ENCODE data around the gene ANKRD17.

Gene ANKRD17

GRCh38 chr4:73037057-73037456, 221.5 kb downstream of the ANKRD17 start:
- H3K27ac ChIP-seq (ENCODE audit: insufficient read depth, low read length, poor library complexity, severe bottlenecking): no peak overlapping the region
- DNase-seq: no peak
- no peaks in the 10 kb centered on the region for H3K4me1 ChIP-seq (ENCODE audit: control insufficient read depth, insufficient read depth, low read length, poor library complexity, severe bottlenecking)
- H3K9me3 ChIP-seq (ENCODE audit: control insufficient read depth, low read length): no peaks in the 10 kb centered on the region
- no peak overlapping the region for H3K4me3 ChIP-seq (ENCODE audit: insufficient read depth, low read depth, low read length, poor library complexity, severe bottlenecking)
- no peaks in the 10 kb centered on the region for H3K27me3 ChIP-seq (replicated peaks; ENCODE audit: control insufficient read depth, insufficient read depth, low read length, poor library complexity, severe bottlenecking)
- no peaks in the 10 kb centered on the region for H3K36me3 ChIP-seq (ENCODE audit: control insufficient read depth, insufficient read depth, low read length)

DNA sequence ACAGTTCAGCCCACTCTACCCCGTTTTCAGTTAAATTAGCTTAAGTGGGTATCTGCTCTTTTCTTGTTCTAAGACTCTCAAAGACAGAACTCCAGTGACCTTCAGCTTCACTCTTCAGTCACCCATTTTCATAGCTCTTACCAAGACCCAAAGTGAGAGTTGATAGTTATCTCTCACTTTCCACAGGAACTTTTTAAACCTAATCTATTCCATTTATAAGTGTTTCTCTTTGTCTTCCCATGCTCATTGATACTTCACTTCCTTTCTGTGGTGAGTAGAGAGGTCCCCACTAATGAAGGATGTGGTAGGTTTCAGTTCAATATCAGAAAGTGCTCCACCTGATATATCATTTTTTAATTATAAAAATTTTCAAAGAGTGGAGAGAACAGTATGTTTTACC, 222.5 kb downstream of the ANKRD17 start:
- no peak overlapping the region for H3K27ac ChIP-seq (ENCODE audit: insufficient read depth, low read length, poor library complexity, severe bottlenecking)
- H3K36me3 ChIP-seq (ENCODE audit: control insufficient read depth, insufficient read depth, low read length): no peaks in the 10 kb centered on the region
- no peak for DNase-seq
- H3K9me3 ChIP-seq (ENCODE audit: control insufficient read depth, low read length): no peaks in the 10 kb centered on the region
- no peaks in the 10 kb centered on the region for H3K27me3 ChIP-seq (replicated peaks; ENCODE audit: control insufficient read depth, insufficient read depth, low read length, poor library complexity, severe bottlenecking)
- H3K4me3 ChIP-seq (ENCODE audit: insufficient read depth, low read depth, low read length, poor library complexity, severe bottlenecking): no peak overlapping the region
- no peaks in the 10 kb centered on the region for H3K4me1 ChIP-seq (ENCODE audit: control insufficient read depth, insufficient read depth, low read length, poor library complexity, severe bottlenecking)

DNA sequence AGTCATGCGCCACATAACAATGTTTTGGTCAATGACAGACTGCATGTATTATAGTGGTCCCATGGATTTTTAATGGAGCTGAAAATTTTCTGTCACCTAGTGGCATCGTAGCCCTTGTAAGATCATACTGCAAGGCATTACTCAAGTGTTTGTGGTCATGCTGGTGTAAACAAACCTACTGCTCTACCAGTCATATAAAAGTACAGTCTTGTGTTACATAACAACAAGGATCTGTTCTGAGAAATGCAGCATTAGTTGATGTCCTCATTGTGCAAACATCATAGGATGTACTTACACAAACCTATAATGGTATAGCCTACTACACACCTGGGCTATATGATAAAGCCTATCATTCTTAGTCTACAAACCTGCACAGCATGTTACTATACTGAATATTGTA, 223.7 kb downstream of the ANKRD17 start:
- Histone ChIP-seq H3K36me3 (ENCODE audit: control insufficient read depth, insufficient read depth, low read length) (no peaks in the 10 kb centered on the region), H3K4me1 (ENCODE audit: control insufficient read depth, insufficient read depth, low read length, poor library complexity, severe bottlenecking) (no peaks in the 10 kb centered on the region), H3K4me3 (ENCODE audit: insufficient read depth, low read depth, low read length, poor library complexity, severe bottlenecking) (no peak overlapping the region), H3K27me3 (replicated peaks; ENCODE audit: control insufficient read depth, insufficient read depth, low read length, poor library complexity, severe bottlenecking) (no peaks in the 10 kb centered on the region), H3K27ac (ENCODE audit: insufficient read depth, low read length, poor library complexity, severe bottlenecking) (no peak overlapping the region), H3K9me3 (ENCODE audit: control insufficient read depth, low read length) (no peaks in the 10 kb centered on the region)
- DNase-seq: no peak

GRCh38 chr4:73028621-73029020, 230.0 kb downstream of the ANKRD17 start:
- no peaks in the 10 kb centered on the region for H3K36me3 ChIP-seq (ENCODE audit: control insufficient read depth, insufficient read depth, low read length)
- DNase-seq: no peak
- no peak overlapping the region for H3K4me3 ChIP-seq (ENCODE audit: insufficient read depth, low read depth, low read length, poor library complexity, severe bottlenecking)
- no peaks in the 10 kb centered on the region for H3K9me3 ChIP-seq (ENCODE audit: control insufficient read depth, low read length)
- H3K27me3 ChIP-seq (replicated peaks; ENCODE audit: control insufficient read depth, insufficient read depth, low read length, poor library complexity, severe bottlenecking): no peaks in the 10 kb centered on the region
- H3K4me1 ChIP-seq (ENCODE audit: control insufficient read depth, insufficient read depth, low read length, poor library complexity, severe bottlenecking): no peaks in the 10 kb centered on the region
- no peak overlapping the region for H3K27ac ChIP-seq (ENCODE audit: insufficient read depth, low read length, poor library complexity, severe bottlenecking)

All from effector memory CD4-positive, alpha-beta T cell (primary cell).